Measurements from ENCODE around the gene LARP4. TPM values are rescaled to one million over a fixed set of nuclear protein-coding genes. Genes with fewer than 3 reads are reported as not detected.

LARP4 gene
- total and polyA plus RNA-seq, 9 of the 15 experiments (the other 6 are each of a cell fraction or from before 2014, with no cell fraction given): 31.6 to 84.5 (median 52.4) TPM

- TF ChIP-seq CSDE1 (IDR thresholded peaks at IDR 0.05): 0 out of 4 replicates have a peak, but pooled peaks of 1 of the 2 experiments have one; percentile 46
- TF ChIP-seq ILF3 (IDR thresholded peaks at IDR 0.05; ENCODE audit: borderline replicate concordance): 0 out of 2 replicates have a peak, but pooled peaks have one; percentile 26
- TF ChIP-seq YBX1 (IDR thresholded peaks at IDR 0.05): no peak
- TF ChIP-seq HMG20A (CRISPR knock-in tag; conservative IDR thresholded peaks at IDR 0.05): no peak
- no peak for TF ChIP-seq FOXM1 (IDR thresholded peaks at IDR 0.05; ENCODE audit: low read depth)
- TF ChIP-seq FOXM1 (CRISPR knock-in tag; IDR thresholded peaks at IDR 0.05; ENCODE audit: low read depth): no peak
- 0 out of 2 replicates have a peak, but pooled peaks have one; percentile 16 for TF ChIP-seq ZNF668 (CRISPR knock-in tag; IDR thresholded peaks at IDR 0.05)
- TF ChIP-seq, protein P1, sequence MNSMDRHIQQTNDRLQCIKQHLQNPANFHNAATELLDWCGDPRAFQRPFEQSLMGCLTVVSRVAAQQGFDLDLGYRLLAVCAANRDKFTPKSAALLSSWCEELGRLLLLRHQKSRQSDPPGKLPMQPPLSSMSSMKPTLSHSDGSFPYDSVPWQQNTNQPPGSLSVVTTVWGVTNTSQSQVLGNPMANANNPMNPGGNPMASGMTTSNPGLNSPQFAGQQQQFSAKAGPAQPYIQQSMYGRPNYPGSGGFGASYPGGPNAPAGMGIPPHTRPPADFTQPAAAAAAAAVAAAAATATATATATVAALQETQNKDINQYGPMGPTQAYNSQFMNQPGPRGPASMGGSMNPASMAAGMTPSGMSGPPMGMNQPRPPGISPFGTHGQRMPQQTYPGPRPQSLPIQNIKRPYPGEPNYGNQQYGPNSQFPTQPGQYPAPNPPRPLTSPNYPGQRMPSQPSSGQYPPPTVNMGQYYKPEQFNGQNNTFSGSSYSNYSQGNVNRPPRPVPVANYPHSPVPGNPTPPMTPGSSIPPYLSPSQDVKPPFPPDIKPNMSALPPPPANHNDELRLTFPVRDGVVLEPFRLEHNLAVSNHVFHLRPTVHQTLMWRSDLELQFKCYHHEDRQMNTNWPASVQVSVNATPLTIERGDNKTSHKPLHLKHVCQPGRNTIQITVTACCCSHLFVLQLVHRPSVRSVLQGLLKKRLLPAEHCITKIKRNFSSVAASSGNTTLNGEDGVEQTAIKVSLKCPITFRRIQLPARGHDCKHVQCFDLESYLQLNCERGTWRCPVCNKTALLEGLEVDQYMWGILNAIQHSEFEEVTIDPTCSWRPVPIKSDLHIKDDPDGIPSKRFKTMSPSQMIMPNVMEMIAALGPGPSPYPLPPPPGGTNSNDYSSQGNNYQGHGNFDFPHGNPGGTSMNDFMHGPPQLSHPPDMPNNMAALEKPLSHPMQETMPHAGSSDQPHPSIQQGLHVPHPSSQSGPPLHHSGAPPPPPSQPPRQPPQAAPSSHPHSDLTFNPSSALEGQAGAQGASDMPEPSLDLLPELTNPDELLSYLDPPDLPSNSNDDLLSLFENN (IDR thresholded peaks at IDR 0.05; ENCODE audit: low read depth in 2 of 2, low read length in 2 of 2): no peak
- no peak for TF ChIP-seq ZNF217 (CRISPR knock-in tag; IDR thresholded peaks at IDR 0.05)
- no peak for TF ChIP-seq POLR3A (IDR thresholded peaks at IDR 0.05; ENCODE audit: borderline replicate concordance, extremely low read depth, insufficient read depth, insufficient read length)
- no peak for TF ChIP-seq ARHGAP35 (IDR thresholded peaks at IDR 0.05; ENCODE audit: partially characterized antibody)
- no peak for TF ChIP-seq NUFIP1 (IDR thresholded peaks at IDR 0.05; ENCODE audit: partially characterized antibody)
- TF ChIP-seq, protein P2, sequence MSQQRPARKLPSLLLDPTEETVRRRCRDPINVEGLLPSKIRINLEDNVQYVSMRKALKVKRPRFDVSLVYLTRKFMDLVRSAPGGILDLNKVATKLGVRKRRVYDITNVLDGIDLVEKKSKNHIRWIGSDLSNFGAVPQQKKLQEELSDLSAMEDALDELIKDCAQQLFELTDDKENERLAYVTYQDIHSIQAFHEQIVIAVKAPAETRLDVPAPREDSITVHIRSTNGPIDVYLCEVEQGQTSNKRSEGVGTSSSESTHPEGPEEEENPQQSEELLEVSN (IDR thresholded peaks at IDR 0.05; ENCODE audit: borderline replicate concordance in 1 of 2, extremely low read depth in 1 of 2, insufficient read depth in 1 of 2, insufficient read length in 1 of 2, low read depth in 1 of 2, low read length in 1 of 2, poor library complexity in 1 of 2, severe bottlenecking in 1 of 2): no peak
- TF ChIP-seq NCOA6 (IDR thresholded peaks at IDR 0.05): no peak
- peak; percentile 53 for TF ChIP-seq FOSL1 (tag; conservative IDR thresholded peaks at IDR 0.05)
- no peak for TF ChIP-seq HNRNPLL (IDR thresholded peaks at IDR 0.05; ENCODE audit: low read depth, low read length, poor library complexity, severe bottlenecking)
- TF ChIP-seq RBM15 (IDR thresholded peaks at IDR 0.05; ENCODE audit: insufficient read depth, low read length): no peak
- TF ChIP-seq THRB (CRISPR knock-in tag; conservative IDR thresholded peaks at IDR 0.05): no peak
- TF ChIP-seq LEF1 (IDR thresholded peaks at IDR 0.05): no peak
- TF ChIP-seq BCOR (IDR thresholded peaks at IDR 0.05): no peak
- TF ChIP-seq ZNF224 (CRISPR knock-in tag; IDR thresholded peaks at IDR 0.05): no peak
- no peak for TF ChIP-seq IRF2 (CRISPR knock-in tag; IDR thresholded peaks at IDR 0.05)
- TF ChIP-seq ZNF121 (CRISPR knock-in tag; conservative IDR thresholded peaks at IDR 0.05): no peak
- TF ChIP-seq SP2 (IDR thresholded peaks at IDR 0.05; ENCODE audit: extremely low read depth, low read depth, low read length, poor library complexity, severe bottlenecking): no peak
- TF ChIP-seq TAF7 (tag; IDR thresholded peaks at IDR 0.05): no peak
Observed at GRCh38 chr12:50400104-50400637, 514 bp upstream of the LARP4 start (continued).
